Upper lobe of left lung (tissue), 4 donors: ENCODE measurements around the gene NFASC.

ENCODE experiments used
- CTCF ChIP-seq, 6 experiments: fragments of 450-650 bp in 4 of 6; fragments of 200-600 bp in 2 of 6; sonication (generic) in 2 of 6; IDR thresholded peaks; one replicate each; pipeline ENCODE4 v1.5.1; 2016 to 2019; ENCODE audit warnings: antibody characterized with exemption in 6 of 6
- EP300 ChIP-seq, 4 donors: sonication (generic); formaldehyde crosslinking; IDR thresholded peaks; one replicate each; pipeline ENCODE4 v1.5.1; 2017; ENCODE audit warnings: antibody characterized with exemption in 4 of 4, control low read depth in 2 of 4
- POLR2A ChIP-seq, 4 donors: fragments of 450-650 bp; IDR thresholded peaks; one replicate each; pipeline ENCODE4 v1.5.1; 2016 to 2017; ENCODE audit warnings: antibody characterized with exemption in 4 of 4, mild to moderate bottlenecking in 2 of 4

- no peak for TF ChIP-seq CTCF (IDR thresholded peaks at IDR 0.05)
- TF ChIP-seq EP300 (IDR thresholded peaks at IDR 0.05) = no peak
- TF ChIP-seq POLR2A (IDR thresholded peaks at IDR 0.05) = no peak
These were observed 41.4 kb upstream of the NFASC start for GRCh38 chr1:204829133-204829825.
